Epithelial cell of esophagus (primary cell): Measurements from ENCODE around the gene POLR2F.

Source experiments
- DNase-seq: peaks from one replicate; pipeline ENCODE4 v3.0.0; 2010; ENCODE audit warnings: low read depth
- H3K4me3 ChIP-seq: 2 replicates; pipeline ENCODE4 v1.5.1; 2011; ENCODE audit warnings: mild to moderate bottlenecking, low read length, control low read depth
- CTCF ChIP-seq: IDR thresholded peaks from 2 replicates; pipeline ENCODE4 v1.5.1; 2011; ENCODE audit warnings: low read depth, mild to moderate bottlenecking, low read length, control low read depth, inconsistent platforms; ENCODE audit not compliant: insufficient read depth; ENCODE audit errors: missing control alignments

Gene POLR2F

DNA sequence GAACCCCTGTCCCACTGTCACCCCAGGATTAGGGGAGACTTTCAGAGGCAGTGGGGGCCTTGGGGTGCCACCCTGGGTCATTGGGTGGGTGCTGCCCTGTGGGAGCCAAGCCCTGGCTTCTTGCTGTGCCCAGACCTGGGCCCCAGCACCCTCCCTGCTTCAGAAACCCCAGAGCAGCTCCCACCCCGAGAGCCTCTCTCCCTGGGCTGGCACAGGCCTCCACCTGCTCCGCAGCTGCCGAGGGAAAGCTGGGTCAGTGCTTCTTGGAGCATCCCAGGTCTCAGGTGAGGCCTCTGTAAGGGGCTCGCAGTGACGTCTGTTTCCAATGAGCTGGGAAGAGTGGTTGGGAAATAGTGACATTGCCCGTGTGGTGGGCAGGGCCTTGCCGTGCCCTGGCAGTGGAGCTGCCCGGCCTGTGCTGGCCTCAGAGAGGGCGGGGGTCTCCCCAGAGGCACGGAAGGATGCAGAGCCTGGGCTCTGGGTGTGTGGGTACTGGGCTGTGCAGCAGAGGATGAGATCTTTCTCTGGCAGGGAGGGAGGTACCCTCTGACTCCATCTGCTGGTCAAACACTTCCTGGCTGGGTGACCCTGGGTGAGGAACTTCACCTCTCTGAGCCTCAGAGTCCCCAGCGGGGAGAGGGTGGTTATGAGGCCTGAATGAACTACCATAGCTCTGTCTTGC lies 23.1 kb upstream of the POLR2F start:
- DNase-seq: no peak
- no peak overlapping the region for H3K4me3 ChIP-seq

DNA sequence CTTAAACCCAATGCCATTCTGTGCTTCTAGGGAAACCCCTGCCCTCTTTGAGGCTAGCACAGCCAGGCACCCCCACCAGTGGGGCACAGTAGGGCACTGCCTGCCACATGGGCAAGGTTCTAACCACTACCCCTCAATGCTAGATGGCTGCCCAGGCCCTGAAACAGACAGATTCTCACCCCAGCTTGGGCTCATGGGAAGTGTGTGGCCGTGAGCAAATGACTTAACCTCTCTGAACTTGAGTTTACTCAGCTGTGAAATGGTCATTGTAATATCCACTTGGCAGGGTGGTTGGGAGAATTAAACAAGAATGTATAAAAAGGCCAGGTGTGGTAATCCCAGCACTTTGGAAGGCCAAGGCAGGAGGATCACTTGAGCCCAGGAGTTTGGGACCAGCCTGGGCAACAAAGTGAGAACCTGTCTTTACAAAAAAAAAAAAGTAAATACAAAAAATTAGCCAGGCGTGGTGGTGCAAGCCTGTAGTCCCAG lies 22.5 kb upstream of the POLR2F start:
- TF ChIP-seq CTCF: no peak
- H3K4me3 ChIP-seq: no peak overlapping the region
- DNase-seq: no peak

More for the DNA sequence above, 23.1 kb upstream of the POLR2F start:
- peak; percentile 48 for TF ChIP-seq CTCF

DNA sequence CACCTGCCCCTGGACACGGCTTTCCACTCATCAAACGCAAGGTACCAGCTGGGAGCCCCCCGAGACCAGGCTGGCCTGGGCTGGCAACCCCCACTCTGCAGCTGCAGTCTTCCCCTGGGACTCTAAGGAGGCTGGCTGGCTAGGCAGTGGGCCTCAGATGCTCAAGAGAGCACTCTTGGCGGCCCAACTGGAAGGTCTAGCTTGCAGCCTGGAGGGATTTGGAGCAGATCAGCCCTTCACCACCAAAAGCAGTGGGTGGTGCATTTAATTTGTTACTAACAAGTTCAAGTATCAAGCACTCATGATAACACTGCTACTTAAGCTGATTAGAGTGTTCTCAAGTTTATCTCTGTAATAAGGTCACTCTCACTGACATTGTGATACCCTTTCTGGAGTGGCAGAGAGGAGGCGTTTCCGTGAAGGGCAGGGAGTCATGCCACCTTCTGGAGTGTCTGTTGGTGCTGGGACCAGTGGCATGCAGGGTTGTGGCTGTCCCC lies 21.6 kb upstream of the POLR2F start:
- H3K4me3 ChIP-seq: no peak overlapping the region
- no peak for TF ChIP-seq CTCF
- no peak for DNase-seq

DNA sequence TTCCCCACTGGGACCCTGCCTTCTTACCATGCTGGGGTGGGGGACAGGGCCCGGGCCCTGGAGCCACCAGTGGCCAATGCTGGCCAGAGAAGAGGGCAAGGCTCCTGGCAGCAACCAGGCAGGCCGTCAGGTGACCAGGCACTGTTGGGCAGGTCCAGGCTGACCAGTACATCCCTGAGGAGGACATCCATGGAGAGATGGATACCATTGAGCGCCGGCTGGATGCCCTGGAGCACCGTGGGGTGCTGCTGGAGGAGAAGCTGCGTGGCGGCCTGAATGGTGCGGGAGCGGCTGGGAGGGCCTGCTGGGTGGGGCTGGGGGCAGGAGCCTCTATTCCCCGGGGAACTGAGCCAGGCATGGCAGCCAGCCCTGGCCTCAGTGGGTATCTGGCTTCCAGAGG lies 21.1 kb upstream of the POLR2F start:
- DNase-seq: no peak
- no peak for TF ChIP-seq CTCF
- H3K4me3 ChIP-seq: no peak overlapping the region

GRCh38 chr22:37932821-37933578 lies 20.5 kb upstream of the POLR2F start:
- TF ChIP-seq CTCF: no peak
- DNase-seq: peak; percentile 64
- no peak overlapping the region for H3K4me3 ChIP-seq

GRCh38 chr22:37933711-37934376 lies 19.7 kb upstream of the POLR2F start:
- no peak overlapping the region for H3K4me3 ChIP-seq
- TF ChIP-seq CTCF: peak; percentile 93
- peak; percentile 88 for DNase-seq
